ENCODE data around the gene KCNJ12.
"Not testable (repeated sequence)": the region's sequence is repeated elsewhere in the genome, so short reads cannot be mapped to it uniquely, and the experiment has no call there.

The KCNJ12 gene
- 0.10 to 1.7 reads per million in 2 donors for total RNA-seq

- DNase-seq, result no peak
Measured at GRCh38 chr17:21376081-21376758, at the start of gene KCNJ12. Gene KCNJ12 (plus strand): TSS chr17:21376357. CDS start chr17:21415343, 38,986 bp downstream.

DNA sequence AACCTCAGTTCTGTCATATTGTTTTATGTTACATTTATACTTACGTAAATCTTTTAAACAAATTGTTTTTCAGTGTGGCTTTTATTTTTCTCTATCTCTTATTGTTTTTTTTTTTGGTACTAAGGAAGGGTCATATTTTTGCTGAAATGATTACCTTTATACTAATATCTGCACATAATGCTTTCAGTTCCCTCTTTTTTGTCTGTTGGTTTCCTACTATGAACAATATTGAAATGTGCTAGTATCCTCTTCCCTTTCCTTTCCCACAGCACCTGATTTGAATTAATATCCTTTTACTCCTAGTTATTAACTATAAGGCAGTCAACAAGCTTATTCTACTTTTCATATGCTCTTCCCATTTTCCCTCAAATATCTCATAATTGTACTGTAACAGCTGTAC is 48.2 kb upstream of the KCNJ12 start:
- not testable (repeated sequence) for DNase-seq

- DNase-seq, result not testable (repeated sequence)
Measured at GRCh38 chr17:21328778-21329177, 47.4 kb upstream of the KCNJ12 start.

DNA sequence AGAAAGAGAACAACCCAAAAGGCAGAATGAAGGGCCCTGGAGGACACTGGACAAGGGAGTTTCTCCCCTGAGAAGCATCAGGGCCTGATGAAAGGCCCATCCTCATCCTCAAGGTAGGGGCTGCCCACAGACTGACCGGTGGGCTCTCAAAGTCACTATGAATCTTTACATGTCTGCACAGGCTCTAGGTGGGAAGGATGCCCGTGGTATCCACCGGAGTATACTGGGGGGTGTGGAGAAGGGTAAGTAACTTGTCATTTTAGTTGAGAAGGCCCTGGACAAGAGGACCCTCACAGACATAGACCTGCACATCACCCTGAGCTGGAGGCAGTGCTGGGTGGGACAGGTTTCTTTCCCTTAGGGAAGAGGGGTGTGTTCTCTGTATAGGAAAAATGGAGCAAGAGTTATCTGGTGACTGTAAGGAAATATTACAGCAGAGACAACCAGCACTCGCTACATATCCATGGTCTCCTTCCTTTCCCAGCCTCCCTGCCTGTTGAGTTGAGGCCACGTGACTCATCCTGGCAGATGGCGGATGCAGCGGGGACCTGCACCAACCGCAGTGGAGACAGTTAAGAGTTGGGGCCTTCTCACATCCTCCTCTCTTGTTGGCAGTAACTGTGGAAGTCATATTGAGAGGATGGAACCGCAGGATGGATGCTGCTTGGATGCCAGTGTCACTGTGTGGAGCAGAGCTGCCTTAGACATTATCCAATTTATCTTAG is 45.6 kb upstream of the KCNJ12 start:
- no peak for DNase-seq

DNA sequence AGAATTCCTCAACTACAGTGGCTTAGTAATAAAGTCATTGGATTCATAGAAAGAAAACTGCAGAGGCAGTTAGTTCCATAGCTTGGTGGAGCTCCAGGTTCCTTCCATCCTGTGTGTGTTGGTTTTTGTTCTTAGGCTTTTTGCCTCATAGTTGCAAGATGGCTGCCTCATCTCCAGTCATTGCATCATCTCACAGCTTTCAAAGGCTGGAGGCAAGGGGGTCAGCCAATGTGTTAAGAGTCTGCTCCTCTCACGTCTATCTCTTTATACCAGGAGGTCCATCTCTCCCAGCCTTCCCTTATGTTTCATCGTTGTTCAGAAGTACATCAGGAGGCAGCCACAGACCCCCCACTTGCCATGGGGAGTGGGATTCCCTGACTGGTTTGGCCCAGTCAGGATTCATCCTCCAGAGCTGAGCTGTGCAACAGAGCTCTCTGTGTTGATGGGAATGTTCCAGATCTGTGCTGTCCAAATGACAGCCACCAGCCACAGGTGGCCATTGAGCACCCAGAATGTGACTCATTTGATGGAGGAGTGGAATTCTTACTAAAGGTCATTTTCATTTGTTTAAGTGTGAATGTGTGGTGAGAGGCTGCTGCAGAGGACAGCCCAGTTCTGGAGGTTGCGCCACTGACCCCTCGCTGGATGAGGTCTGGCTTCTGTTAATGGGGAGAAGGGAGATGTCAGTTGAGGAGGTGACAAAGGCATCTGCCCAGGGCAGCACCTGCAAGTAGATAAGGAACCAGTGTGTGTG is 39.4 kb upstream of the KCNJ12 start:
- not testable (repeated sequence) for DNase-seq

DNA sequence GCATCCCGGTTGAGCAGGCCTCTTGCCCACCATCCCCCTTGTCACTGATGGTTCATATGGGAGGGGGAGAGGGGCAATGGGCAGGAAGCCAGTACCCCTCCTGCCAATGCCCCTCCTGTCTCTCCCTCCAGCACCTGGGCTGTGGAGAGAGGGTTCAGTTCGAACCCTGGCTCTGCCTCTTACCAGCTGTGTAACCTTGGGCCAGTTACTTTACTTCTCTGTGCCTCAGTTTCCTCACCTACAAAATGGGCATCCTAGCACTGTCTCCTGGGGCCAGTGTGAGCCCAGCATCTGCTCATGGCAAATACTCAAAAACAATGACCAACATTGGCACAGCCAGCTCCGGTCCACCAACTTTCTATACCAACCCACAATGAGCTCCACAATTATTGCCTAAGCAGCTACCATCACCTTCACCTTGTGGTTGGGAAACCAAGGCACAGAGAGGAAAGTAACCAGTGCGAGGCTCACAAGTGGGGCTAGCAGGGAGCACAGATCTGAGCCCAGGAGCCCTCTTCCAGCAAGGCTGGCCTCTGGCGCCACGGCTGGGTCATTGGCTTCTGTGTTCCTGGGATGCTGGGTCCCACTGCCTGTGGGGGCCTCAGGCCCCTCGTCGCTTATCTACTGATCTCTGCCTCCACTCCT is 38.1 kb upstream of the KCNJ12 start:
- DNase-seq, result not testable (repeated sequence)

GRCh38 chr17:21339011-21339410 is 37.1 kb upstream of the KCNJ12 start:
- DNase-seq, result no peak

- DNase-seq, result not testable (repeated sequence)
Measured at GRCh38 chr17:21339571-21339970, 36.6 kb upstream of the KCNJ12 start.

- DNase-seq, result not testable (repeated sequence)
Measured at GRCh38 chr17:21340407-21340806, 35.8 kb upstream of the KCNJ12 start.

- not testable (repeated sequence) for DNase-seq
Measured at GRCh38 chr17:21341279-21341678, 34.9 kb upstream of the KCNJ12 start.

DNA sequence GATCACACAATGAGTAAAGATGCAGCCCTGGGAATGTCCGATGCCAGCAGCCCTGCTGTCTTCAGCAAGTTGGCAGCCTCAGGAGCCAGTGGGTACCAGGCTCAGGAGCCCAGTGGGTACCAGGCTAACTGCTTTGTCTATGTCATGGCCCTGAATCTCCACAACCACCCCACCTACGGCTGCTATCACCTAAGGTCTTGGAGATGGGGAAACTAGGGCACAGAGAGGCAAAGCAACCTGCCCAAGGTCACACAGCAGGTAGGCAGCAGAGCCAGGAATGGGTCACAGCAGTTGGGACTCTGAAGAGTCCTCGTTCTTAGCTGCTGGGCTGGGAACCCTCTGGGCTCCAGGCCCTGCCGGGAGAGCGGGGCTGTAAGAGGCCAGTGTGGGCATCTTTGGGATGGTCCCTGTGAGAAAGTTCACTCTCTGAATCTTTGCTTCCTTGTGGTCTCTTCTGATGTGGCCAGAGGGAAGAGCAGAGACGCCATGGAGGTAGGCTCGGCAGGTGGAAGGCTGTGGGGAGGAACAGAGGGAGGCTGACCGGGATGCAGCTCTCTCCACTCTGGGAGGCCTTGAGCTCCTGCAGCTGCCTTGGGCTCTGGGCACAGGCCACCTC is 34.1 kb upstream of the KCNJ12 start:
- DNase-seq, result not testable (repeated sequence)

DNA sequence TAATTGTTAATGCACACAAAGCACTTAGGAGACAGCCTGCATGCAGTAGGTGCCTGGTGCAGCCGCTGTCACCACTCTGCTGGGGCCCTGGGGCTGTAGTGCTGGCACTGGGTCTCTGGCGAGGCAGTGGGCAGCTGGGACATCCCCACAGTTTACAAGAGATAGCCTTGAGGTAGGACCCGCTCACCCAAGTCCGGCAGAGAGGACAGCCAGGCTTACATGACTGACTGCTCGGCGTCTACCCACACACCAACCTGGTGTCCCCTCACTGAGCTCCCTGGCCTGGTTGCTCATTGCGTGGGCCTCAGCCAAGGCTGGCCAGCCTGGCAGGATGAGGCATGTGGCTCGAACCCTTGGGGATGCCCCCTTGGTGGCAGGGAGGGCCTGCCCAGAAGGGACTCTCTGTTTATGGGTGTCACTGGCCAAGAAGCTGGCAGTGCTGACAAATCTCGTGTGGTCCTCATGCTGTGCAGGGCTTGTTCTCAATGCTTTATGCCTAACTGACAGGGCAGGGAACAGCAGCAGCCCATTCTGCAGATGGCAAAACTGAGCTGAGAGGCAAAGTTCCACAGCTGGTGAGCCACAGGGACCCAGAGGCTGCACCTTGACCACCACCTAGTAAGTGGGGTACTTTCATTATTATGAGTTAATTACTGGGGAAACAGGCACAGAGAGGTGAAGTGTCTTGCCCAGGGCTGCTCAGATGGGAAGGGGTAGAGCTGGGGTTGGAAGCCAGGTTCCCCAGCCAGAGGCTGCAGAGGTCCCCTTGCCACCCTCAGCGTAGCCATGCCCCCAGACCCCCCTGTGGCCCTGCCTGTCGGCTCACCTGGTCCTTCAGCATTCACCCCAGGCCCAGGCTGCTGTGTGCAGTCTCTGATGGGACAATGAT is 32.9 kb upstream of the KCNJ12 start:
- not testable (repeated sequence) for DNase-seq

- DNase-seq, result not testable (repeated sequence)
Measured at GRCh38 chr17:21344801-21345200, 31.4 kb upstream of the KCNJ12 start.

- DNase-seq, result no peak
Measured at GRCh38 chr17:21345236-21345635, 30.9 kb upstream of the KCNJ12 start.

- DNase-seq, result not testable (repeated sequence)
Measured at GRCh38 chr17:21346107-21346506, 30.1 kb upstream of the KCNJ12 start.

- DNase-seq, result not testable (repeated sequence)
Measured at GRCh38 chr17:21346651-21347250, 29.4 kb upstream of the KCNJ12 start.

GRCh38 chr17:21347660-21348059 is 28.5 kb upstream of the KCNJ12 start:
- DNase-seq, result not testable (repeated sequence)

DNA sequence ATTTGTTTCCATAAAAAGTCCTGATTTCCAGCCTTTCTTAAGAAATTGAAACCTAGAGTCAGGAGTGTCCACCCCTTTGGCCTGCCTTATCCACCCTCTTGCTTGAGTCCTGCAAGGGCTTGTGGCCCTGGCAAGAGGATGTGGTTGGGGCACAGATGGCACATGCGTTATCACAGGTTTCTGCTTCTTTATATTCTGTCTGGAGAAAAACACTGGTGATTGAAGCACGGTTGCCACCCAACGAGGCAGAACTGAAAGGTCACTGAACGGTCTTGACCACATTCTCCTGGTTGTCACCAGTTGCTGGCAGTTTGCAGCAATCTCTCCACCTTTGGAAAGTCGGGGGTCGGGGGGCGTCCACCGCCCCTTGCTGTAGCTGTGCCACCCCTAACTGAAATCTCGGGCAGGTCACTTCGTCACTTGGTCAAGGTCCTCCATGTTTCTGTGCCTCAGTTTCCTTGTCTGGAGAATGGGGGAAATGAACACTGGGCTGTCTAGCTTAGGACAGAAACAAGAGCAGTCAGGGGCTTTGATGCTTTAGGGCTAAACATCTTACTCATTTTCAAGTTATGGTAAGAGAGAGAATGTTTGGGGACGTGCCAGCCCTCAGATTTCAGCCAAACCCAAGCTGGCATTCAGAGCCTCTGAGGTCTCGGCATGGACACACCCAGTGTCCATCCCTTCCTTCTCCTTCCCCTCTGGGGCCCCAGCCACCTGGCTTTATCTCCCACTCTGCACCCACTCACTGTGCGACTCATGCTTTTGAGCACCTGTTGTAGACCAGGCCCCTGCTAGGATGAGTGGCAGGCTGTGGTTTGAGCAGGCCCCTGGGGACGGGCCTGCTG is 27.9 kb upstream of the KCNJ12 start:
- DNase-seq, result not testable (repeated sequence)

DNA sequence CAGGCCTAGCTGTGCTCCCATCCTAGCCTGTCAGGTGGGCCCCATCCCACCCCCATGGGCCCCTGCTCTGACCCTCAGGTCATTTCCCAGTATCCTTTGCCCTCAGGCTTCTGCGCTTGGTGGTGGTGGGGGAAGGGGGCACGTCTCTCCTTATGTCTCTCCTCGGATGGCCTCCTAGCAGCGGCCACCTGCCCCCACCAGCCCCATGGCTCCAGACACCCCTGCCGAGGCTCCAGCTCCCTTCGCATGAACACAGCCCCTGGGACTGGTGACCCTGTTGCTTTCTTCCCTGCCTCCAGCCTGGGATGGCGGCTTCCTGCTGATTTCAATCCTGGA is 27.3 kb upstream of the KCNJ12 start:
- DNase-seq, result not testable (repeated sequence)
